ENCODE results near the gene ARHGEF40.

The ARHGEF40 gene

GRCh38 chr14:21059842-21060613 lies 10.1 kb upstream of the ARHGEF40 start:
- DNase-seq (ENCODE audit: low spot score), result peak; percentile 48

GRCh38 chr14:21060614-21061346 lies 9.3 kb upstream of the ARHGEF40 start:
- no peak for DNase-seq (ENCODE audit: low spot score)

GRCh38 chr14:21061347-21061668 lies 8.8 kb upstream of the ARHGEF40 start:
- DNase-seq (ENCODE audit: low spot score), result no peak

- DNase-seq (ENCODE audit: low spot score), result no peak
Observed at GRCh38 chr14:21063479-21063878, 6.6 kb upstream of the ARHGEF40 start.

DNA sequence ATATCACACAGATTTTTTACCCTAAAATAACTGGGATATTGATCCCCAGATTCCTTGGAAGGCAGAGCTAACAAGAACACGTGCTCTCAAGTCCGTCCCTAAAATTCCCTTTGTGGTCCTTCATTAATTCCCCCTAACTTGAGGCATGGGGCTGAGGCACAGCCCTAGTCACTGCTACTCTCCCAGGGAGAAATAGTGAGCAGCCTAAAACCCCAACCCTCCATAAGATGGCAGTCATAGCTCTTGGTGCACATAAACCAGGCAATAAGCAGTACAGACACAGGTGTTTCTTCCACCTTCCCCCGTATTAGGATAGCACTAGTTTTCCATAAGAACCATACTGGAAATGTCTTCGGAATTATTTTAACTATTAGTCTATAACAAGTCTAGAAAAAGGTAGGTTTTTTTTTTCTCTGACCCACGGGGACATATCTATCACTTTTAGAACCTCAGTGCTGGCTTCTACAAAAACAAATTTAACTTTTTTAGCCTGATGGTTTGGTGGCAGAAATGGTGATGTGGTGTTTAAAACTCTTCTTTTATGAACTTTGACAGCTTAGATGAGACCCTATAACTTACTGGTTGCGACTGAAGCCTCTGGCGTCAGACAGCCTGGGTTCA lies 3.1 kb upstream of the ARHGEF40 start:
- no peak for DNase-seq (ENCODE audit: low spot score)

DNA sequence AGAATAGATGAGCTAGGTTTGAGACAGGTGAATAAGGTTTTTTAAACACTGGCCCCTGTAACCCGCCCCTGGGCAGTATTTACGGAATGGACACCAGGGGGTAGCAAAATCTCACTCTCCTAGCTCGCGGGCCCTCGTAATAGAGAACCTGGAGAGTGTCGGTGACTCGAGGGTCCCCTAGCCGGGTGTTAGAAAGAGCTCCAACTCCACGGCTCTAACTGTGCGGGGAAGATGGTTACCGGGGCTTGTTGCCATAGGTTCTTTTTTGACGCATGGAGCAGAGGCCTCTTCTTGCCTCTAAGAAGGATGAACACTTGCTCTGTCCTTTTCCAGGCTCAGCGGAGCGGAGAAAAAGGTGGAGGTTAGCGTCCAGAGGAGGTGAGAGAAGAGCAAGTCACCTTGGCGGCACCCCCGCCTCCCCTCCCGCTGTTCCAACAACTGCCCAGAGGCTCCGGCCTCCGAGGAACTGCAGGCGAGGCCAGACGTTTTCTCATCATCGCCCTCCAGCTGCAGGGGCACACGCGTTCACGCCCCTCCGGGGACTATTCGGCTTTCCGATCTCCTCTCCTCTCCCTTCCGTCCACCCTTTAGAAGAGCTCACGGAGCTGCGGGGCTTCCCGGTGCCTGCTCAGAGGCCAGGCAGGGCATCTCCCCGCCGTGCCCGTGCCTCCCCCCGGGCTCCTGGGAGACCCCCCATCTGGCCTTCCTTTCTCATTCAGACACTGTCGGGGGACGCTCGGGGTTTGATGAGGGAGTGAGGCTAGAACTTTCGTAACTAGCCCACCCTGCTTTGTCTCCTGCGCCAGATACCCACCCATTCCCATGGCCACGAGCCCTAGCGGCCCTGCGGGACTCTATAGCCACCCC lies 1.4 kb upstream of the ARHGEF40 start:
- peak; percentile 73 for DNase-seq (ENCODE audit: low spot score)

GRCh38 chr14:21069388-21070082 lies 569 bp upstream of the ARHGEF40 start:
- DNase-seq (ENCODE audit: low spot score), result peak; percentile 74

GRCh38 chr14:21070610-21071224 lies 613 bp downstream of the ARHGEF40 start:
- peak; percentile 36 for DNase-seq (ENCODE audit: low spot score)

GRCh38 chr14:21071225-21072030 lies 1.3 kb downstream of the ARHGEF40 start:
- DNase-seq (ENCODE audit: low spot score), result peak; percentile 78

DNA sequence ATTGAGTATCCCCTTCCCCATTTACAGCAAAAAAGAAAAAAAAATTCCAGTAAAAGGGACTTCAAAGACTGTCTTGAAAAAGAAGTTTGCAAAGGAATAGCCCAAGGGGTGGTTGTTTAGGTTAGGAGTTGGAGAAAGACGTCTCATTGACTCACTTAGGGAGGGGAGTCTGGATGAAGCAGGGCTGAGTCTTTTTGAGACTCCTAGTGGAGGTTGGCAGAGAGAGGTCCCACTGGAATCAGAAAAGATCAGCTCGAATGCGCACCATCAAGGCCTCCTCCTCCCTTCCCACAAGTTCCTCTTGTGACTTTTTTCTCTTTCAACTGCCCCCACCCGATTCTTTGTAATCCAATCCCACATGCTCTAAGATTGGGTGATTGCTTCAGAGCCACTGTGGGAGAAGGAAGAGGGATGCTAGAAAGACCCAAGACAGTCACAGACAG lies 1.9 kb downstream of the ARHGEF40 start:
- peak; percentile 74 for DNase-seq (ENCODE audit: low spot score)

DNA sequence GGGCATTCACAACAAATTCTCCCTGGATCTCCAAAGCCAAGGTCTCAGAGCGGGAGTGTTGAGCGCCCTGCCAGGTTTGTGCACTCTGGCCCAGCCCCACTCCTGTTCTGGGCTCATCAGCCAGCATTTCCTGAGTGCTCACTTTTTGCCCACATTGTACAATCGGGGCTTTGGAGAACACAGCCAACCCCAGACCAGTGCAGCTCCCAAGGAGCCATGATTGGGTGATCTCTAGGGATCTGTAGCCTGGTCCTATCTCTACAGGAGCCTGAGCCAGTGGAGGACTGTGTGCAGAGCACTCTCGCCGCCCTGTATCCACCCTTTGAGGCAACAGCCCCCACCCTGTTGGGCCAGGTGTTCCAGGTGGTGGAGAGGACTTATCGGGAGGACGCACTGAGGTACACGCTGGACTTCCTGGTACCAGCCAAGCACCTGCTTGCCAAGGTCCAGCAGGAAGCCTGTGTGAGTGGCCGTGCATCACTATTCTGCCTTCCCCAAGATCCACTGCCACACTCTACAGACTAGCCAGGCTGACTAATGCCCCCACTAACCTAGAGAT lies 2.8 kb downstream of the ARHGEF40 start:
- DNase-seq (ENCODE audit: low spot score), result no peak

- no peak for DNase-seq (ENCODE audit: low spot score)
Observed at GRCh38 chr14:21073921-21074320, 3.8 kb downstream of the ARHGEF40 start.

GRCh38 chr14:21074398-21075272 lies 4.5 kb downstream of the ARHGEF40 start:
- no peak for DNase-seq (ENCODE audit: low spot score)

- DNase-seq (ENCODE audit: low spot score), result no peak
Observed at GRCh38 chr14:21075719-21076437, 5.8 kb downstream of the ARHGEF40 start.

GRCh38 chr14:21077672-21078071 lies 7.6 kb downstream of the ARHGEF40 start:
- no peak for DNase-seq (ENCODE audit: low spot score)

DNA sequence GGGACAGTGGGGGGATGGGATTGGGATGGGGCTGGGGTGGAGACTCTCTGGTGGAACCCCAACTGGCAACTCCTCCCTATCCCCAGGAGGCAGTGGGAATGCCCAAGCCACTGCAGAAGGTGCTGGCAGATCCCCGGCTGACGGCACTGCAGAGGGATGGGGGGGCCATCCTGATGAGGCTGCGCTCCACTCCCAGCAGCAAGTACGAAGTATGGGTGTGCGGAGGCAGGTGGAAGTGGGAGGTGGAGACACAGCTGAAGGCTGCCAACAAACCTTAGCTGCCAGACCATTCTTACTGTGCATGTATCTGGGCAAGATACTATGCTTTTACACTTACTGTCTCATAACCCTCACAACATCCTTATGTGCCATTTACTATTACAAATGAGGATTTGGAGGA lies 8.2 kb downstream of the ARHGEF40 start:
- DNase-seq (ENCODE audit: low spot score), result no peak

GRCh38 chr14:21078726-21079125 lies 8.6 kb downstream of the ARHGEF40 start:
- no peak for DNase-seq (ENCODE audit: low spot score)

DNA sequence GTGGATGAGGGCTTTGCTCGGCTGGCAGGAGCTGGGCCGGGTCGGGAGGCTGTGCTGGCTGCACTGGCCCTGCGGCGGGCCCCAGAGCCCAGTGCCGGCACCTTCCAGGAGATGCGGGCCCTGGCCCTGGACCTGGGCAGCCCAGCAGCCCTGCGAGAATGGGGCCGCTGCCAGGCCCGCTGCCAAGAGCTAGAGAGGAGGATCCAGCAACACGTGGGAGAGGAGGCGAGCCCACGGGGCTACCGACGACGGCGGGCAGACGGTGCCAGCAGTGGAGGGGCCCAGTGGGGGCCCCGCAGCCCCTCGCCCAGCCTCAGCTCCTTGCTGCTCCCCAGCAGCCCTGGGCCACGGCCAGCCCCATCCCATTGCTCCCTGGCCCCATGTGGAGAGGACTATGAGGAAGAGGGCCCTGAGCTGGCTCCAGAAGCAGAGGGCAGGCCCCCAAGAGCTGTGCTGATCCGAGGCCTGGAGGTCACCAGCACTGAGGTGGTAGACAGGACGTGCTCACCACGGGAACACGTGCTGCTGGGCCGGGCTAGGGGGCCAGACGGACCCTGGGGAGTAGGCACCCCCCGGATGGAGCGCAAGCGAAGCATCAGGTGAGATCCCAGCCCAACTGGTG lies 11.5 kb downstream of the ARHGEF40 start:
- DNase-seq (ENCODE audit: low spot score), result no peak

Measured in pons (tissue), 1 donor.